ENCODE results near the gene WIPF2.
A peak's percentile ranks its signal among the peaks of the same experiment; 100 is the strongest.
"Not testable (repeated sequence)": the region's sequence is repeated elsewhere in the genome, so short reads cannot be mapped to it uniquely, and the experiment has no call there.

WIPF2 gene

GRCh38 chr17:40191237-40192208, 27.6 kb upstream of the WIPF2 start:
- TF ChIP-seq CTCF (conservative IDR thresholded peaks at IDR 0.05; ENCODE audit: low read length): peak; percentile 69
- peak overlapping the region; percentile 67 for H3K4me3 ChIP-seq (ENCODE audit: low read length)
- DNase-seq (ENCODE audit: low read depth): peak; percentile 75

GRCh38 chr17:40192961-40193360, 26.1 kb upstream of the WIPF2 start:
- no peak overlapping the region for H3K4me3 ChIP-seq (ENCODE audit: low read length)
- DNase-seq (ENCODE audit: low read depth): no peak
- no peak for TF ChIP-seq CTCF (conservative IDR thresholded peaks at IDR 0.05; ENCODE audit: low read length)

- TF ChIP-seq CTCF (conservative IDR thresholded peaks at IDR 0.05; ENCODE audit: low read length): no peak
- no peak overlapping the region for H3K4me3 ChIP-seq (ENCODE audit: low read length)
- no peak for DNase-seq (ENCODE audit: low read depth)
These were observed 24.3 kb upstream of the WIPF2 start for GRCh38 chr17:40194821-40195220.

GRCh38 chr17:40197550-40197949, 21.6 kb upstream of the WIPF2 start:
- no peak overlapping the region for H3K4me3 ChIP-seq (ENCODE audit: low read length)
- no peak for DNase-seq (ENCODE audit: low read depth)
- no peak for TF ChIP-seq CTCF (conservative IDR thresholded peaks at IDR 0.05; ENCODE audit: low read length)

GRCh38 chr17:40197965-40198456, 21.1 kb upstream of the WIPF2 start:
- DNase-seq (ENCODE audit: low read depth); H3K4me3 ChIP-seq (ENCODE audit: low read length): not testable (repeated sequence)

GRCh38 chr17:40198576-40198975, 20.5 kb upstream of the WIPF2 start:
- H3K4me3 ChIP-seq (ENCODE audit: low read length): no peak overlapping the region
- no peak for DNase-seq (ENCODE audit: low read depth)
- no peak for TF ChIP-seq CTCF (conservative IDR thresholded peaks at IDR 0.05; ENCODE audit: low read length)

- TF ChIP-seq CTCF (conservative IDR thresholded peaks at IDR 0.05; ENCODE audit: low read length): no peak
- no peak for DNase-seq (ENCODE audit: low read depth)
- no peak overlapping the region for H3K4me3 ChIP-seq (ENCODE audit: low read length)
These were observed 16.0 kb upstream of the WIPF2 start for GRCh38 chr17:40203131-40203530.

- DNase-seq (ENCODE audit: low read depth); H3K4me3 ChIP-seq (ENCODE audit: low read length): not testable (repeated sequence)
These were observed 12.9 kb upstream of the WIPF2 start for GRCh38 chr17:40206193-40206592.

Data from AG10803 (cell line).